HG03457 (cell line): ENCODE data around the gene ZNF566.

ENCODE experiments used
- ATAC-seq: cut with Tn5 transposase; IDR thresholded peaks from one replicate; pipeline ENCODE4 v1.9.1; 2021; ENCODE audit warnings: moderate number of reproducible peaks; ENCODE audit not compliant: unreplicated experiment

ZNF566 gene

GRCh38 chr19:36449059-36449670 lies 40.2 kb downstream of the ZNF566 start:
- no peak for ATAC-seq

GRCh38 chr19:36441339-36441738 lies 48.0 kb downstream of the ZNF566 start:
- no peak for ATAC-seq

- no peak for ATAC-seq
Measured at GRCh38 chr19:36436531-36436930, 52.8 kb downstream of the ZNF566 start.

- no peak for ATAC-seq
Measured at GRCh38 chr19:36423925-36424324, 65.4 kb downstream of the ZNF566 start.

GRCh38 chr19:36421749-36422481 lies 67.4 kb downstream of the ZNF566 start:
- no peak for ATAC-seq

- no peak for ATAC-seq
Measured at GRCh38 chr19:36420961-36421748, 68.2 kb downstream of the ZNF566 start.

GRCh38 chr19:36418287-36419001 lies 70.9 kb downstream of the ZNF566 start, which contains the start of gene ZFP82:
TSS of gene ZFP82 (minus strand) at chr19:36418644. CDS start at chr19:36409789, 8,855 bp downstream.
- ATAC-seq = no peak

- no peak for ATAC-seq
Measured at GRCh38 chr19:36417752-36418286, 71.5 kb downstream of the ZNF566 start.

GRCh38 chr19:36409841-36410240 lies 79.5 kb downstream of the ZNF566 start:
- ATAC-seq = no peak

- ATAC-seq = no peak
Measured at GRCh38 chr19:36408101-36408500, 81.3 kb downstream of the ZNF566 start.

GRCh38 chr19:36404498-36404897 lies 84.9 kb downstream of the ZNF566 start:
- no peak for ATAC-seq

GRCh38 chr19:36401475-36401874 lies 87.9 kb downstream of the ZNF566 start:
- no peak for ATAC-seq

GRCh38 chr19:36398571-36398970 lies 90.8 kb downstream of the ZNF566 start:
- ATAC-seq = no peak
